Fibroblast of peridontal ligament (primary cell): Measurements from ENCODE around the gene PIK3R2.
"Not testable (repeated sequence)": the region's sequence is repeated elsewhere in the genome, so short reads cannot be mapped to it uniquely, and the experiment has no call there.

ENCODE experiments used
- DNase-seq: peaks from one replicate; pipeline ENCODE4 v3.0.0-alpha.2; 2010; ENCODE audit errors: extremely low read depth

The PIK3R2 gene

DNA sequence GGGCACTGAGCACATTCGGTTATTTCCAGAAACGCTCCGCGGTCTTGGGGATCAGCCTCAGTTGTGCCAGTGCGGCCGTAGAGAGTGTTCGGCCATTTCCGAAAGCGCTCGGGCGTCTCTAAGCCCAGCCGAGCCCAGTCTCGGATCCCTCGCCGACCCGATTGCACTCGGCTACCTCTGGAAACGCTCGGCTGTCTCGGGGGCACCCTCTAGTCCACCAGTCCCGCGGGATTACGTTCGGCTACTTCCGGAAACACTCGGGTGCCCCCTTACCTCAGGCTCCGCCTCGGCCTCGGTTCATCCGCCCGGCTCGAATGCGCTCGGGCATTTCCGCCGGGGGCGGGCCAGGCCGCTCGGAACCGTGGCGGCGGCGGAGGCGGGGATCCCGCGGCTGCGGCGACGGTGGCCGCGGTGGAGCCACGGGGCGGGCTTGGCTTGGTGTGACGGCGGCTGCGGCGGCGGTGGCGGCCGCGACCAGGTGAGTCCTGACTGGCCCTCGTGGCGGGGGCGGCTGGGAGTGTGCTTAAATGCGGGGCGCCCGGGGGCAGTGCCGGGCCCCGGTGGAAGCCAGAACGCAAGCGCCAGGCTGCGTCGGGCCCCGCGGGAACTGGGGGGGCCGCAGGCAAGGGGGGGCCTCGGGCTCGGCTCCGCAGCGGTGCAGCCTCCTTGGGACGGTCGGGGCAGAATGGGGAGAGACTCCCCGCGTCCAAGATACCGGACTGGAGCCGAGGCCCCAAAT, at the start of gene PIK3R2:
TSS of gene PIK3R2 (plus strand) at position 347 of the 739 bp plus-strand sequence. CDS start 2,717 bp downstream, outside the sequence.
- DNase-seq: peak; percentile 98

DNA sequence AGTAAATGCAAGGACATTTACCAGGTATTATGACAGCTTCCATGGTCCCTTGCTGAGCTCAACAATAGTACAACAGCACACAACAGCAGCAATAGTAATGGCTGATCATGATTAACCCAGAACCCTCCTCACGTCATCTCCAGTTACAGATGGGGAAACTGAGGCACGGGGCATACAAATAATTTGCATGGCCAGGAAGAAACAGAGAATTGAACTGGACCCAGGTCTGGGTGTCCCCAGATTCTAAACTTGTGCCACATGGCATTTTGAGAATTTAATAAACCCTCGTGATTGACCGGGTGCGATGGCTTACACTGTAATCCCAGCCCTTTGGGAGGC, 48.2 kb upstream of the PIK3R2 start:
- DNase-seq: no peak

DNA sequence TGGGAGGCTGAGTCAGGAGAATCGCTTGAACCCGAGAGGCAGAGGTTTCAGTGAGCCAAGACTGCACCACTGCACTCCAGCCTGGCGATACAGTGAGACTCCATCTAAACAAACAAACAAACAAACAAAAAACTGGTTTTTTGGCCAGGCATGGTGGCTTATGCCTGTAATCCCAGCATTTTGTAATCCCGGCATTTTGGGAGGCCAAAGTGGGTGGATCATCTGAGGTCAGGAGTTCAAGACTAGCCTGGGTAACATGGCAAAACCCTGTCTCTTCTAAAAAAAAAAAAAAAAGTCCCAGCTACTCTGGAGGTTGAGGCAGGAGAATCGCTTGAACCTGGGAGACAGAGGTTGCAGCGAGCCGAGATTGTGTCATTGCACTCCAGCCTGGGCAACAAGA, 47.7 kb upstream of the PIK3R2 start:
- DNase-seq: not testable (repeated sequence)

DNA sequence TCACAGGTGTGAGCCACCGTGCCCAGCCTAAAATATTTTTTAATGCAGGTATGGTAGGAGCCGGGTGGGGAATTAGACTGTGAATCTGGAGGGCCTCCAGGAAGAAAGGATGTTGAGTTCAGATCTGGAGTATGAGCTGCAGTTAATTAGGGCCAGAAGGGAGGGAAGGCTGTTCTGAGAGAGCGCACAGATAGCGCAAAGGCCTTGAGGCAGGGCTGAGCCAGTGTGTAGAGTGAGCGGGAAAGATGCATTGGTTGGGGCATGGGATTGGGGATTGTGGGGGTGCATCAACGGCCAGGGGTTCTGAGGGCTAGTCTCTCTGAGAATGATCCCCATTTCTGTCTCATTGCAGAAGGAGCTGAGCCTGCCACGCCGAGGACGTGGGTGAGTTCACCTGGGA, 45.7 kb upstream of the PIK3R2 start:
- DNase-seq: no peak

DNA sequence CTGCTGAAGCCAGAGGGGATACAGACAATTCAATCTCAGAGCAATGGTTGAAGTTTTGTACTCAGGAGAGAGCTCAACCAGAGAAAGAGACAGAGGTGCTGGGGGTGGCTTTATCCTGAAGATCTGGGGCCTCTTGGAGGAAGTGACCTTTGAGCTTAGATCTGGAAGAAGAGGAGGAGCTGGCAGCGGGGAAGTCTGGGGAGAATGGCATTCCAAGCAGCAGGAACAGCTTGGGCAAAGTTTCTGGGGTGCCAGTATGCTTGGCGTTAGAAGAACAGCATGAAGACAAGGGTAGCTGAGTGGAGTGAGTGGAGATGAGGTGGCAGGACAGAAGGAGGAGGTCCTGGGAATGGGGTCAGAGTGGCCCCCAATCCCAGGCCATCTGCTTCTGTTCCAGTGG, 44.1 kb upstream of the PIK3R2 start:
- DNase-seq: no peak

DNA sequence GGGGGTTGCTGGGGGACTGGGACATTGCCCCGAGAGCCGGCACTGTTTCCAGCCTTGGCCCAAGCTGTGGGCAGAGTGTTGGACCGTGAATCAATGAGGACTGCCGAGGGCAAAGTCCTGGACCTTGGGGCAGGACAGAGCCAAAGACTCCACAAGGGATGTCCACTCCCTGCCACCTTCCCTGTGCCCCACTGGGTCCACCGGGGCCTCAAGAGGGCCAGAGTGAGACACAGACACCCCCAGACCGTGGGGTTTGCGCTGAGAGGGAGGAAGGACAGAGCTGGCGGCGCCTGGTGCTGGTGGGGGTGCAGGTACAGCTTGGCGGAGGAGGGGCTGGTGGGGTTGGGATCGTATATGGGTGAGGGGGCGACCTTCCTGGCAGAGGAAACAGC, 43.6 kb upstream of the PIK3R2 start:
- no peak for DNase-seq

DNA sequence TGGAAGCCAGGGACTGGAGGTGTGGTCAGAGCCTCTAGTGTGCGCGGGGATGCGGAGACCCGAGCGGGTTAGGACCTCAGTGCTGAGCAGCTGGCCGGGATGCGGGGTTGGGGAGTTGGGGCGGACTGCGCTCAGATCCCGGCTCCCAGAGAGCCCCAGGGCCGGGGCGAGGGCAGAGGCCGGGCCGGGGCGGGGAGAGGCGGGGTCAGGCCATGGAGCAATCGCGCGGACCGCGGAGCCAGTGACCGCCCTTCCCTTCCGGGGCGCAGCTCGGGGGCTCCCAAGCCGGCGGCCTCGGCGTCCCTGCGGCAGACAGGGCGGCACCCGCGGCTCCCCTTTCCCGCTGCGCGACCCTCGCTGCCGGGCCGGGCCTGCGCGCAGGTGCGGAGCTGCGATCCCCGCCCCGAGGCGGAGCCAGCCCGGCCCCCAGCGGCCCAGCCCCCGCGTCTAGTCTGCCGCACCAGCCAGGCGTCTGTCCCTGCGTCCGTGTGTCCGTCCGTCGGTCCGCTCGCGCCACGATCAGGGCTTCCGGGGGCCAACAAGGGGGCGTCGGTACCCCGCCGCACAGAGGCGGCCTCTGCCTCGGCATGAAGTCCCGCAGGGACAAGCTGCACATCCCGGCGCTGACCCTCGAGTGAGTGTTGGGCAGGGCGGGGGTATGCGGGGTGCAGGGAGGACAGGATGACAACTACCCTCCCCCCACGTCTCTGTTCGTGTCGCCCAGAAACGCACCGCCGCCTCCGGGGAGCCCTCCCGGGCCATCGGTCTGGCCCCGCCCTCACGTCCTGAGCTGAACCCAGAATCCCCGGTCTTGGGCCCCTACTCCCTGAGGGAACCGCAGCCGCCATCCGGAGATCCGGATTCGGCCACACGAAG, 43.0 kb upstream of the PIK3R2 start:
- DNase-seq: no peak

DNA sequence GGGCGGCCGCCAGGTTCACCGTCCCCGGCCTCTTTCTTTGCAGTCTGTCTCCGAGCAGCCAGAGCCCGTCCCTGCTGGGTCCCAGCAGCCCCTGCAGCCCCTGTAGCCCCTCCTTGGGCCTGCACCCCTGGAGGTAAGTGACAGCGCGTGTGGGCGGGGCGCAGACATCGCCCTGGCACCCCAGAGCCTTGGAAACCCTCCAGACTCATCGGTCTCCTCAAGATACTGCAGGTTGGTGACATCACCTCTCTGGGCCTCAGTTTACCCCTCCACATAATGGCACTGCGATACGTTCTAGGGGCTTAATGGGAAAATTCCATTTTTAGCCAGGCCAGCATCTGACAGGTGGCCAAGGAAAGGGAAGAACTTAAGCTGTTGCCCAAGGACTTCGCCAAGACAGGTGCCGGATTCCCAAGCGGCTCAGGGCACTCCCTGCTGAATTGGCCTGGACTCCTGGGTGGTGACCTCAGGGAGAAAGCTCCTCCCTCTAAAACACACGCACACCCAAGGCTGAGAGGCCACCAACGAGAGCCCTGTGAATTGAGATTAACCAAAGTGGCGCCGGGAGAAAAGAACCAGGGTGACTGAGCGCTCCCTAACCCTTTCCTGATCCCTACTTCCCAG, 42.2 kb upstream of the PIK3R2 start:
- no peak for DNase-seq

DNA sequence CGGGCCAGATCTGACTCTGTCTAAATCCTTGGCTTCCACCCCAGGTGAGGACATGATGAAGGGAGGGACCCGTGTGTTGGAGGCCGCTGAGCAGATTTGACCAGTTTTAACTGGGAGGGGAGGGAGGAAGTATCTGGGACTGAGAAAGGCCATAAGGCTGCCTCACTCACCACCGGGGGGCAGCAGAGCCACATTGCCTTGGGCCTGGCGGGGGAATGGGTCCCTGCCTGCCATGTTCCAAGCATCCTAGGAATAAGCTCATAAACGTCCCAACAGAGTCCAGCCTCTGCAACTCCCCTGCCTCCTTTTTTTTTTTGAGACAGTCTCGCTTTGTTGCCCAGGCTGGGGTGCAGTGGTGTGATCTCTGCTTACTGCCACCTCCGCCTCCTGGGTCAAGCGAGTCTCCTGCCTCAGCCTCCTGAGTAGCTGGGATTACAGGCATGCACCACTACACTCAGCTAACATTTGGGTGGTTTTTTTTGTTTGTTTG, 39.9 kb upstream of the PIK3R2 start:
- peak; percentile 74 for DNase-seq

DNA sequence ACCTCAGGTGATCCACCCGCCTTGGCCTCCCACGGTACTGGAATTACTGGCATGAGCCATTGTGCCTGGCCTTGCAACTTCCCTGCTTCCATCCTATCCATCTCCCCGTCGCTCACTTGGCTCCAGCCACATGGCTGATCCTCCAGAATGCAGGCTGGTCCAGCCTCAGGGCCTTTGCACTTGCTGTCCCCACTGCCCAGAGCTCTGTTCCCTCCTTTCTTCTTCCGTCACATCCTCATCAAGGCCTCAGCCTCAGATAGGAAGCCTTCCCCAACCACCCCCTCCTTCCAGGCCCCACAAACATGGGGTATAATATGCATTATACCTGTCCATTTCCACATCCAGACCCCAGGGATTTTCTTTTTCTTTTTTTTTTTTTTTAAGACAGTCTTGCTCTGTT, 39.1 kb upstream of the PIK3R2 start:
- DNase-seq: no peak

DNA sequence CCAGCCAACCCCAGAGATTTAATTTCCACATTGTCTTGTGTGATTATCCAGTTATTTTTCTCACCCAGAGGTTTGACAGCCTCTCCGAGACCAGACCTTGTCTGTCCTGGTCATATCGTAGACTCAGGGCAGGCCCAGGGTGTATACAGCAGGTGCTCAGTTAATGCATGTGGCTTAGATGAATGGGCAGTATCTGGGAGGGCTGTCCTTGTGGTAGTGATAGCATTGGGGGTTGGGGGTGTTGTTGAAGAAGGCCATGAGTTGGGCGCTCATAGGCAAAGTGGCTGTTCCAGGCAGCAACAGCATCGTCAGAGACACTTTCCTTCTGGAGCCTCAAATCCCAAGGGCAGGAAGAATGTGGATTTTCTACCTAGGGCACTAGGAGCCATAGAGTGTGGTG, 38.5 kb upstream of the PIK3R2 start:
- DNase-seq: no peak

DNA sequence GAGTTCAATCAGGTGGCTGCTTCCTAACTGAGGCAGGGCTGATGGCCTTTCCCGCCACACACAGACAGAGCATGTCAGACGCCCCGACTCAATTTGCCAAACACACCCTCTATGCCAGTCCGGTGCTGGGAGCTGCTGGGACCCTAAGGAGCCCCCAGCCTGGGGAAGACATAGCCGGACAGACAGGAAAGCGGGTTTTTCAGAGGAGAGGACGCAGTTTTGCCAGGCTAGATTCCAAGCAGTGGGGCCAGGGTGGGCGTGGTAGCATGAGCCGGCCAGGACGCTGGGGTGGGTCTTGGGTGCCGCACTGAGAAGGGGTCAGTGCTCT, 35.6 kb upstream of the PIK3R2 start:
- no peak for DNase-seq

DNA sequence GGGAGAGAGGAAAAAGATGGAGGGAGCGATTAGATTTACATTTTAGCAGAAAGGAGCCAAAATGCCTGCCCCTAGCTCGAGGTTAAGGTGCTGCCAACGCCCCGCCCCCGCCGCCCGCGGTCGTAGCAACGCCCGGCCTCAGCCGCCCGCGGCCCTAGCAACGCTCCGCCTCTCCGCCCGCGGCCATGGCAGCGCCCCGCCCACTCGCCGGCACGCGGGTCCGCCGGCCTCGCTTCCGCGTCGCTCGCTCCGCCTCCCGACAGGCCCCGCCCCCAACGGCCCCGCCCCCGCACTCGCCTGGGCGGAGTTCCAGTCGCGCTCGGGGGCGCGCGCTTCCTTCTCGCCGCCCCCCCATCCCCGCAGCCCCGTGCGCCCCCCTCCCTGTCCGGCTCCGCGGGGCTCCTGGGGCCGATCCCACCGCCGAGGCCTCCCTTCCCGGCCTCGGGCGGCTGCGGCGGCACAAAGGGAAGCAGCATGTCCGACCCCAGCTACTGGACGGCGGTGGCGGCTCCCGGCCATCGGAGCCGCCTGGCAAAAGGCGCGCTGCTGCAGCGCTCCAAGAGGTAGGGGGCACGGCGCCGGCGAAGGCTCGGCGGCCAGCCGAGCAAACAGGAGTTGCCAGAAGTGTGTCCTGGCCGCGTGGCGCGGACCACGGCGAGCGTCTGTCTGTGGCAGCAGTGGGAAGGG, 35.1 kb upstream of the PIK3R2 start:
- peak; percentile 62 for DNase-seq

DNA sequence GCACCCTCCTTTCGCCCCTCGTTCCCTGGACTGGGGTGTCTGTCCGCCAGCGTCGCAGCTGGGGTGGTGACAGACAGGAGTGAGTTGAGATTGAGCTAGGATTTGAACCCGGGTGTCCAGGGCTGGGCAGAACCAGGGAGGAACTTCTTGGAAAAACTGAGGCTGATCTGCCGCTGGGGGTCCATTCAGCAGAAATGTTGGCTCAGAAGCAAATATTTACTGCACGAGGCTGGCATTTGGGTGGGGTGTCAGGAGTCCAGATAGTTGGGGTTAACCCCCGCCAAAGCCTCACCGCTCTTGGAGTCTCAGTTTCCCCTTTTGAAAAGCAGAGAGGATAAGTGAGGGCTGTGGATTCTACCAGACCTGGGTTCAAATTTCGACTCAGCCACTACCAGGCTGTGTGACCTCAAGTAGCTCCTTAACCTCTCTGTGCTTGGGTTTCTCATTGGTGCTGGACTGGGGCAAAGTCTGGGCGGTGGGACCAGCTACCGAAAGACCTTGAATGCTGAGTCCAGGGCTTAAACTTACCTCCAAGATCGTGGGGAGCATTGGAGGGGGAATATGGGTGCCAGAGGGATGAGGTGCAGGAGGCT, 34.4 kb upstream of the PIK3R2 start:
- no peak for DNase-seq

DNA sequence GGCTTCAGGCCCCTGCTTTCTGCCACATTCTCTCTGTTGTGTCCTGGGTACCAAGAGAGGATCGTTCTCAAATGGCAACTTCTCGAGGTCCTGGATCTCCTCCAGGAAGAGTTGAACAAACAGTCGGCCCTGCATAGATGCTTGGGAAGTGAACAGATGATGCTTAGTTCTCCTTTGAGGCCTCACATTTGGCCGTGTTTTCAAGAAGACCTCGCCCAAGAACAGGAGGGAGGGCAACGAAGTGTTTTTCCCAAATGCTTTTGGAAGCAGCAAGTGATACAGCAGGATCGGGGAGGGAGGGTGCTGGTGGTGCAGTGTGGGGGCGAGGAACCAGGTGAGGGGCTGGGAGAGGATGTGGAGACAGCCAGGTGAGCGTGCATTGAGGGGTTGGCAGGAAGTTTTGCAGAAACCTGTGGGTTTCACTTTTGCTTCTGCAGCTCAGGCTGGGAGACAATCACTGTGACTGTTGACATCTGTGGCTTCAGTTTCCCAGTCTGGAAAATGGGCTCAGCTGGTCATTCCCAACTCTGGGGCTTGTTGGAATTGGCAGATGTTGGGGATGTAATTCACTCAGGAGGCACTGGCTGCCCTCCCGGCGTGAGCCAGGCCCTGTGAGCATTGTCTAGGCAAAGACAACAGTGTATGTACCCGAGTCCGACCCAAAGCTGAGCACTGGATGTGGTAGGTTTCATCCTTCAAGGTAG, 33.8 kb upstream of the PIK3R2 start:
- peak; percentile 41 for DNase-seq

DNA sequence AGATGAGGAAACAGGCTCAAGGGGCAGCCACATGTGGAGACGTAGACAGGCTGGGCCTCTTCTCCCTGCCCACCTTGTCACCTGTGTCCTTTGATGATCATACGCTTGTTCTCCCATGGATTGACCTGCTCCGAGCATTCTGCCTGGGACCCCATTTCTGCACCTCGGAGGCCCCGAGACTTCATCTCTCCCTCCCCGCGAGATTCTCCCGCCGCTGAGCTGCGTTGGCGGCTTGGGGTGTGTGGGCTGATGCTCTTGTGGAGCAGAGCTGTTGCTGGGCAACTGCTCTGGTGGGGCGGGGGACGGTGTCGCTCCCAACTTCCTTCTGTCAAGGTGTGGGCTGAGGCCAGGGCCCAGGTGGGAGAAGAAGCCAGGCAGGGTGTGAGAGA, 33.3 kb upstream of the PIK3R2 start:
- DNase-seq: no peak

DNA sequence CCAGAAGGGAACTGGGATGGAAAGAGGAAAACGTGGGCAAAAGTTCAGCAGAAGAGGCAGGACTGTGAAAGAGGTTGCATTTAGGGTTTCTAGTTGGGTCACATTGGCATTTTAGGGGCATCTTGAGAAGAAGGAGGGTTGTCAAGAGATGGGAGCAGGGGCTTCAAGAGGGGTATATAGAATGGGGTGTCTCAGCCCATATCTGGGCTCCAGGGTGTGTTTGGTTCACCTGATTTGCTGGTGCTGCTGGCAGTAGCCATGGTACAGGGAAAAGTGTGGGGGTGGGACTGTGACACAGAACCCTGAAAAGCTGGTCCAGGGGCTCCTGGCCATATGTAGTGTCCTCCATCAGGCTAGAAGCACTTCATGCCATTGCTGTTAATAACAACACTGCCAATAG, 32.8 kb upstream of the PIK3R2 start:
- no peak for DNase-seq

DNA sequence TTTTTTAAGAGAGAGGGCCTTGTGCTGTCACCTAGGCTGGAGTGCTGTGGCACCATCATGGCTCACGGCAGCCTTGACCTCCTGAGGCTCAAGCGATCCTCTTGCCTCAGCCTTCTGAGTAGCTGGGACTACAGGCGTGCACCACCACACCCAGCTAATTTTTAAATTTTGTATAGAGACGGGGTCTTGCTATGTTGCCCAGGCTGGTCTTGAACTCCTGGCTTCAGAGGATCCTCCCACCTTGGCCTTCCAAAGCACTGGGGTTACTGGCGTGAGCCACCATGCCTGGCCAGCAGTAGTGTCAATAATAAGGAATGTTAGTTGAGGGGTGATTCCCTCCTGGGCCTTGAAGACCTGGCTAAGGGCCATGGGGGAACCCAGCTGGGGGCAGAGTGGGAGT, 31.8 kb upstream of the PIK3R2 start:
- DNase-seq: no peak

DNA sequence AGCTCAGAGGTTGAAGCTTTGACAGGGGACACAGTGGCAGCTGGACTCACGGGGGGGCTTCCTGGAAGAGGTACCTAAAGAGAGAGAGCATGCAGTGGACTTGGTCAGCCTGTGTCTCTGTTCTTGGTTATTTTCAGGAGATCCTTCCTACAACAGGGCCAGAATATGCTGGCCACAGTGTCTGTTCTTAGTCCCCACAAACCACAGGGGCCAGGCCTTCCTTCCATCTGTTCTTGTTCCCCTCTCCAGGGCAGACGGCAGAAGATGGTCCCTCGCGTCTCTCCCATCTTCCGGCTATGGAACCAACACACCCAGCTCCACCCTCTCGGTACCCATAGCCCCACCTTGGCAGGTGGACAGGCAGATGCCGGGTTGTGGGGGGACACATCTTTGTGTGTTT, 30.5 kb upstream of the PIK3R2 start:
- no peak for DNase-seq

DNA sequence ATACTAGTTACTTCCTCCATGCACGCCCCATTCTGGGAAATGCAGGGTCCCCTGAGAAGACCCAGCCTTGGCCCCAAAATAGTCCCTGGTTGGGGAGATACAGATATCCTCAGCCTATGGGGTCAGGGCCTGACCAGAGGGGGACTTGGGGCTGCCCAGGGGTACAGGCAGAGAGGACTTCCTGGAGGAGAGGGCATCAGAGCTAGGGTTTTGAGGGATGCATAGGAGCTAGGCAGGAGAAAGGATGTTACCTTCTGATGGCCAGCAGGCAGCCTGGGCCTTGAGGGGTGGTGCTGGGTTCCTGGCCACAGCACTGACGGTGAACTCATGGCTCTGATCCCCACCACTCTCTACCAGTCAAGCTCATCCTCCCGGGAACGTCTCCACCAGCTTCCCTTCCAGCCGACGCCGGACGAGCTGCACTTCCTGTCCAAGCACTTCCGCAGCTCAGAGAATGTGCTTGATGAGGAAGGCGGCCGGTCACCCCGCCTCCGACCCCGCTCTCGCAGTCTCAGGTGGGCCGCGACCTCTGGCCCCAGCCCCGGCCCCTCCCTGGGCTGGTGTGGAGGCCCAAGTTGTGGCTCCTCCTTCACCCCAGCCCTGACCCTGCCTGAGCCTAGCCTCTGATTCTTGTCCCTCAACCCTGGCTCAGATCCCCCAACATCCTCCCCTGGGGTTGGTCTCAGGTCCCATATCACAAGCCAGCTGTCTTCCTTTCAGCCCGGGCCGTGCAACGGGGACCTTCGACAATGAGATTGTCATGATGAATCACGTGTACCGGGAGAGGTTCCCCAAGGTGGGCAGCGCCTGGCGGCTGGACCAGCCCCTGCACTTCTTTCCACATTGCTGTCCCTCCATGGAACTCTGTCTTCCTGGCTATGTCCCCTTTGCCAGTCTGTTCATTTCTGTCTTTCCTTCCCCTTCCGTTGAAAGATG, 29.8 kb upstream of the PIK3R2 start:
- DNase-seq: no peak
